ENCODE data around the gene SFMBT2.

The SFMBT2 gene

DNA sequence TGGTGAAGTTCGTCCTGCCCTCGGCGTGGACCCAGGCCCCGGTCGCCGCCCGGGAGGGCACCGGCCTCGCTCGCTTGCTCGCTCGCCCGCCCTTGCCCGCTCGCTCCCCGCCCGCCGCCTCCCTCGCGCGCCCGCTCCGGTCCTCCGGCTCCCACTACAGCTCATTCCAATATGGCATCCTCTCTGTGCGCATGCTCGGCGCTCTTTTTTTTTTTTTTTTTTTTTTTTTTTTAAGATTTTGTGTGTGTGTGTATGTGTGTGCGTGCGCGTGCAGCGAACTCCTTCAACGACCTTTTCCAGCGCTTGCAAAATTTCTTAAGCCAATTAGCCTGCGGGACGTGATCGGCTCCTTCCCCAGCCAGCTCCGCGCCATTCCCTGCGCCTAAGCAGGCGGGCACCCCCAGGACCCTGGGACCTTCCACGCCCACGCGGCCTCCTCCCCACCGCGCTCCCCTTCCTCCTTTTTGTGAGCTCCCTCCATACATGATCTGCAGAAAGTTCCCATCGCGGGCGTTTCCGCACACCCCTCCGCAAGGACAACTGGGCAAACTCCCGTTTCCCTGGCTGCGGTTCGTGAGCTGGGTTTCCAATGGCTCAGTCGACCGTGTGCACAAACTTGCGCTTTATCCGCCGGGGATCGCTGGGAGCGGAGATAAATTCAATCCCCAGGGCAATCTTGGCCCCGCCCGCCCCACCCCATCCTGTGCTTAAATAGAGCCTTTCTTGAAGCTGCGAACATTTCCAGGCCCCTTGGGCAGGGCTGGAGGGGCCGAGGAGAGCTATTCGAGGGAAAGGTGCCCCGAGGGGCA is at the start of gene SFMBT2:
SFMBT2 (minus strand) TSS at position 173 of the 809 bp plus-strand sequence. CDS start 29,136 bp downstream, outside the sequence.
- no peak for DNase-seq

DNA sequence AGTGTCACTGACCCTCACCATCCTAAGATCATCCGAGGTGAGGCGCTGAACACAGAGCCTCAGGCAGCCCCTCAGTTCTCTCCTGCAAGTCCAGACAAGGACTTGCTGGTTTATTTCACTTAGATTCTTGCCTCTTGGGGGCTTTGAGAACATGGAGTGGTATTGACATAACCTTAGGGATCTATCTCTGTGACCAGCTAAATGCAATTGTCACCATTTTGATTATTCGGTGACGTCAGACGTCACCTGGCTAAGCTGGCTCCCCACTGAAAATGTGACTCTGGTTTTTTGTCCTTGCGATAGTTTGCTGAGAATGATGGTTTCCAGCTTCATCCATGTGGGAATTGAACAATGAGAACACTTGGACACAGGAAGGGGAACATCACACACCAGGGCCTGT is 49.2 kb upstream of the SFMBT2 start:
- DNase-seq = no peak

DNA sequence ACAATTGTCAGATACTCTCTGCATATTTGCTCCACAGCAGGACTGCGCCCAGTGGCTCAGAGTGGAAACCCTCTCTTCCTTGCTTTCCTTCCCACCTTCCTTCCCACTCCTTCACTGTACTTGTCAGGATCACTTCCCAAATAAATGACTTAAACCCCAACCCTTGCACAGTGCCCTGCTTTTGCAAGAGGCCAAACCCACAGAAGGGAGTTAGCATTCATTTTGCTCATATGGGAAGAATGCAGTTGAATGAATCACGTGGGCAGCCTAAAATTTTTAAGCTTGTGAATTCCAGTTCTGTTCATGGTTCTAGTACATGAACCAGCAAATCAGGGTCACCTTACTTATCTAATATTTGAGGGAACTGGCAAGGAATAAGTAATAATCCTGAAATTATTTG is 47.7 kb upstream of the SFMBT2 start:
- no peak for DNase-seq

- DNase-seq = no peak
Observed at GRCh38 chr10:7457478-7458316, 46.9 kb upstream of the SFMBT2 start.

- no peak for DNase-seq
Observed at GRCh38 chr10:7449063-7449695, 38.3 kb upstream of the SFMBT2 start.

- no peak for DNase-seq
Observed at GRCh38 chr10:7445474-7446185, 34.8 kb upstream of the SFMBT2 start.

DNA sequence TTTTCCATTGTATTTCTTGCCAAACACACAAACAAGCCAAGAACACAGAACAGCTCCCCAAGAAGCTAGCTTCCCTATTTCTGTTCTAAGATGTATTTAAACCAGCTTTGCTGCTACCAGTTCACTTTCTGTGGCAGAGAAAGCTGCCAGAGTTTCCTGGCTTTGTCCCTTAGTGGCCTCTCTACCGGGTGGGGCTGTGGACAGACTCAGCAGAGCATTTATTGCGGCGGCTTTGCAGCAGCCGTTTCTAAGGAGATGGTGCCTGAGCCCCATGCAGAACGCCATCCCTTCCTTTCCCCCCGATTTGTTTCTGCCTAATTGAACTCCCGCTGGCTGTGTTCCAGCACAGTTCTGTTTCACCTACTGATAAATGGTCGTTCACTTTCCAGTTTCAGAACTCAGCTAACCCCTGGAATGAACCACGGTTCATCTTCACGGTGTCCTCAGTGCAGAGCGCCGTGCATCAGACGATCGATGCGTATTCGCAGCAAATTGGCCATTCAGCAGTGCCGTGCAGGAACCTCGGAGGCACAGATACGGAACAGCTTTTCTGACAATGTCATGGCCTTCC is 33.8 kb upstream of the SFMBT2 start:
- DNase-seq = no peak

- DNase-seq = no peak
Observed at GRCh38 chr10:7443036-7443435, 32.2 kb upstream of the SFMBT2 start.

DNA sequence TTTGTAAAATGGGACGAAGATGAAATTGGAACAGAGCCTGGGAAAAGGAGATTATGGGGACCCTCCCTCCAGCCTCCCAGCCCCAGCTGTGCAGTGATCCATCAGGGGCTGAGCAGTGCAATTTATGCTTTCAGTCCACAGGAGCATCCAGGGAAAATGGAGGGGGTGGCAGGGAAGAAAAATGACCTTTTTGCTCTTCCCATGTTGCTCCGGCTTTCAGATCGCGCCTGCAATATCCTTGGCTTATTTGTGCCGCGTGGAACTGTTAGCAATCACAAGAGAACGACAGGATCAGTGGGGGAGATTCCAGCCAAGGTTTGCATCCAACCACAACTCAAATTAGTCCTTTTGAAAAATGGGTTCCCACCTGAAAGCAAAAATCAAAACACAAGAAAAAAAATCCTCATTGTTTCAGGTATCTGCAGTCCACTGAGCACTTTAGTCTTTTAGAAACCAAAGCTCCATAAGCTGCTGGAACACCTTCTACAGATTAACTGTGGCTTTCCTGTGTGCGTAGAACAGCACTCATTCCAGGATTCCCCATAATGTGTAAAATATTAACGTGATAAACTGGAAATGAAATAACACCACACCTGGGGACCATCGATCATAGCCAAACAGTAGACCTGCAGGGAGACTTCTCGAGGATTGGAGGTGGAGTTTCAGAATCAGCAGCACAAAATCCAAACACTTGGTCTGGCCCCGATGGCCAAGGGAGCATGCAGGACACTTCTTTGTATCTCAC is 30.7 kb upstream of the SFMBT2 start:
- DNase-seq = no peak

DNA sequence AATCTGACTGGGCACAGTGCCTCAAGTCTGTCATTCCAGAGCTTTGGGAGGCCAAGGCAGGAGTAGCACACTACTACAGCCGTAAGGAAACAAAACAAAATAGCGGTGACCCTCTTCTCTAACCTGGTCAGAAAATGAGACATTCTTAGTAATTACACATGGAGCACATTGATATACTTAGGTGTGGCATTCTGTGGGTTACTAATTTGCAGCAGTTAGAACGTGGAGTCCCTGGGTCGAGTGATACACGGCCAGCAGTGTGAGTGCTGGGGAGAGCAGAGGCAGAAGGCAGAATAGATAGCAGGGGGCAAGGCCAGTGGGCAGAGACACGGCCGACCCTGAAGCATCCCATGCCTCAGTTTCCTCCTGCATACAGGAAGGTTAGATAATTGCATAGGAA is 28.9 kb upstream of the SFMBT2 start:
- no peak for DNase-seq

- no peak for DNase-seq
Observed at GRCh38 chr10:7438196-7438986, 27.6 kb upstream of the SFMBT2 start.

GRCh38 chr10:7436490-7437100 is 25.8 kb upstream of the SFMBT2 start:
- no peak for DNase-seq

GRCh38 chr10:7435674-7436073 is 24.8 kb upstream of the SFMBT2 start:
- no peak for DNase-seq

- no peak for DNase-seq
Observed at GRCh38 chr10:7434378-7434777, 23.5 kb upstream of the SFMBT2 start.

- no peak for DNase-seq
Observed at GRCh38 chr10:7433861-7434260, 23.0 kb upstream of the SFMBT2 start.

GRCh38 chr10:7432884-7433726 is 22.3 kb upstream of the SFMBT2 start:
- no peak for DNase-seq

GRCh38 chr10:7428673-7429350 is 18.0 kb upstream of the SFMBT2 start:
- no peak for DNase-seq

DNA sequence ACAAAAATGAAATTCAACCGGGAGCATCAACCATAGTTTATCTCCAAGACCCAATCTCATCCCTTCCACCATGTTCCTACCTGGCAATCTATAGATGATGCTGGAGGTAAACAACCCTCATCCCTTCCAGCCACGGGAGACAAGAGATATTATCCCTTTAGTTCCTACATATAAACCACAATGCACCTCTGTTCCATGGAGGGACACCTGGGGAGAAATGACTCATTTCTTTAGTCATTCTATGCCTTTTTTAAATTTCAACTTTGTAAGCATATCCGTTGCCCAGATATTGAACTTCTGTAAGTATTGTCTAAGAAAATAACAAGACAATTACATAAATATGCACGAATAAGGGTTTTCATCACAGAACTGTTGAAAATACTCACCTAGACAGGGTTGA is 15.5 kb upstream of the SFMBT2 start:
- no peak for DNase-seq

DNA sequence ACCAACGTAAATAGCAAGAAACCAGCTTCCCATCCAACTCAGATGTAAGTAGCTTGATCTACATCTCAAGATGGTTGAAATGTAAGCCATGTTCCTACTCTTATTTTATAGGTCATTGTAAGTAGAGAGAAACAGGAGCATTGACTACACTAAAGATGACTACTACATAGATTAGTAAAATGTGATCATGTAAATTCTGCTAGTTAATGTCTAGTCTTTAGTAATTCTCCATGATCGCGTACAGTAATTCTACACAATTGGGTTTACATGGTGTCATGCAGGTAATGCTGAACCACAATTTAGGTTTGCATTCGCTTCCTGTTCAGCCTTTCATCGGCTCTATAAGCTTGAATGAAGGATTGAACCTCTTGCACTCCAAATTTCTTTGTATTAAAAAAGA is 14.9 kb upstream of the SFMBT2 start:
- no peak for DNase-seq
